ENCODE data around the gene C8A.

DNA sequence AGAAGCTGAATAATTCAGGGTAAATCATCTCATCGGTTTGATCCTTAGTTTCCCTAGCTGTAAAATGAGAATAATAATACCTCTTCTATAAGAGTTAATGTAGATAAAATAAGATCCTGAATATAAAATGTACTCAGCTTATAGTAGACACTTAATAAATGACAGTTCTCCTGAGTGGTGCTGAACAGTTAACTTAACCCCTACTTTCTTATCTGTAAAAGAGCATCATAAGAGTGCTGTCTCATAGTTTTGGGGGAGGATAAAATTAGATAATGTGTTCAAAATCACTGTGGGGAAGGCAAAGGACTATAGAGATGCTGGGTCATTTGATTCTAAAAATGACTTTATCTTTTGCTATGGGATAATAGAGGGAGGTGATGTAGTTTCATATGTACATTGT is 593 bp downstream of the C8A start:
- TF ChIP-seq, protein P1, sequence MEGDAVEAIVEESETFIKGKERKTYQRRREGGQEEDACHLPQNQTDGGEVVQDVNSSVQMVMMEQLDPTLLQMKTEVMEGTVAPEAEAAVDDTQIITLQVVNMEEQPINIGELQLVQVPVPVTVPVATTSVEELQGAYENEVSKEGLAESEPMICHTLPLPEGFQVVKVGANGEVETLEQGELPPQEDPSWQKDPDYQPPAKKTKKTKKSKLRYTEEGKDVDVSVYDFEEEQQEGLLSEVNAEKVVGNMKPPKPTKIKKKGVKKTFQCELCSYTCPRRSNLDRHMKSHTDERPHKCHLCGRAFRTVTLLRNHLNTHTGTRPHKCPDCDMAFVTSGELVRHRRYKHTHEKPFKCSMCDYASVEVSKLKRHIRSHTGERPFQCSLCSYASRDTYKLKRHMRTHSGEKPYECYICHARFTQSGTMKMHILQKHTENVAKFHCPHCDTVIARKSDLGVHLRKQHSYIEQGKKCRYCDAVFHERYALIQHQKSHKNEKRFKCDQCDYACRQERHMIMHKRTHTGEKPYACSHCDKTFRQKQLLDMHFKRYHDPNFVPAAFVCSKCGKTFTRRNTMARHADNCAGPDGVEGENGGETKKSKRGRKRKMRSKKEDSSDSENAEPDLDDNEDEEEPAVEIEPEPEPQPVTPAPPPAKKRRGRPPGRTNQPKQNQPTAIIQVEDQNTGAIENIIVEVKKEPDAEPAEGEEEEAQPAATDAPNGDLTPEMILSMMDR (IDR thresholded peaks at IDR 0.05; ENCODE audit: low read depth, low read length, missing input control): no peak
- TF ChIP-seq, protein P2, sequence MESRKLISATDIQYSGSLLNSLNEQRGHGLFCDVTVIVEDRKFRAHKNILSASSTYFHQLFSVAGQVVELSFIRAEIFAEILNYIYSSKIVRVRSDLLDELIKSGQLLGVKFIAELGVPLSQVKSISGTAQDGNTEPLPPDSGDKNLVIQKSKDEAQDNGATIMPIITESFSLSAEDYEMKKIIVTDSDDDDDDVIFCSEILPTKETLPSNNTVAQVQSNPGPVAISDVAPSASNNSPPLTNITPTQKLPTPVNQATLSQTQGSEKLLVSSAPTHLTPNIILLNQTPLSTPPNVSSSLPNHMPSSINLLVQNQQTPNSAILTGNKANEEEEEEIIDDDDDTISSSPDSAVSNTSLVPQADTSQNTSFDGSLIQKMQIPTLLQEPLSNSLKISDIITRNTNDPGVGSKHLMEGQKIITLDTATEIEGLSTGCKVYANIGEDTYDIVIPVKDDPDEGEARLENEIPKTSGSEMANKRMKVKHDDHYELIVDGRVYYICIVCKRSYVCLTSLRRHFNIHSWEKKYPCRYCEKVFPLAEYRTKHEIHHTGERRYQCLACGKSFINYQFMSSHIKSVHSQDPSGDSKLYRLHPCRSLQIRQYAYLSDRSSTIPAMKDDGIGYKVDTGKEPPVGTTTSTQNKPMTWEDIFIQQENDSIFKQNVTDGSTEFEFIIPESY (IDR thresholded peaks at IDR 0.05): no peak
- TF ChIP-seq HNF4A (conservative IDR thresholded peaks at IDR 0.05): no peak
- TF ChIP-seq, protein P3, sequence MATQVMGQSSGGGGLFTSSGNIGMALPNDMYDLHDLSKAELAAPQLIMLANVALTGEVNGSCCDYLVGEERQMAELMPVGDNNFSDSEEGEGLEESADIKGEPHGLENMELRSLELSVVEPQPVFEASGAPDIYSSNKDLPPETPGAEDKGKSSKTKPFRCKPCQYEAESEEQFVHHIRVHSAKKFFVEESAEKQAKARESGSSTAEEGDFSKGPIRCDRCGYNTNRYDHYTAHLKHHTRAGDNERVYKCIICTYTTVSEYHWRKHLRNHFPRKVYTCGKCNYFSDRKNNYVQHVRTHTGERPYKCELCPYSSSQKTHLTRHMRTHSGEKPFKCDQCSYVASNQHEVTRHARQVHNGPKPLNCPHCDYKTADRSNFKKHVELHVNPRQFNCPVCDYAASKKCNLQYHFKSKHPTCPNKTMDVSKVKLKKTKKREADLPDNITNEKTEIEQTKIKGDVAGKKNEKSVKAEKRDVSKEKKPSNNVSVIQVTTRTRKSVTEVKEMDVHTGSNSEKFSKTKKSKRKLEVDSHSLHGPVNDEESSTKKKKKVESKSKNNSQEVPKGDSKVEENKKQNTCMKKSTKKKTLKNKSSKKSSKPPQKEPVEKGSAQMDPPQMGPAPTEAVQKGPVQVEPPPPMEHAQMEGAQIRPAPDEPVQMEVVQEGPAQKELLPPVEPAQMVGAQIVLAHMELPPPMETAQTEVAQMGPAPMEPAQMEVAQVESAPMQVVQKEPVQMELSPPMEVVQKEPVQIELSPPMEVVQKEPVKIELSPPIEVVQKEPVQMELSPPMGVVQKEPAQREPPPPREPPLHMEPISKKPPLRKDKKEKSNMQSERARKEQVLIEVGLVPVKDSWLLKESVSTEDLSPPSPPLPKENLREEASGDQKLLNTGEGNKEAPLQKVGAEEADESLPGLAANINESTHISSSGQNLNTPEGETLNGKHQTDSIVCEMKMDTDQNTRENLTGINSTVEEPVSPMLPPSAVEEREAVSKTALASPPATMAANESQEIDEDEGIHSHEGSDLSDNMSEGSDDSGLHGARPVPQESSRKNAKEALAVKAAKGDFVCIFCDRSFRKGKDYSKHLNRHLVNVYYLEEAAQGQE (IDR thresholded peaks at IDR 0.05): no peak
- TF ChIP-seq FOXA1 (IDR thresholded peaks at IDR 0.05): no peak
- no peak for TF ChIP-seq JUND (IDR thresholded peaks at IDR 0.05)
- TF ChIP-seq, protein P4, sequence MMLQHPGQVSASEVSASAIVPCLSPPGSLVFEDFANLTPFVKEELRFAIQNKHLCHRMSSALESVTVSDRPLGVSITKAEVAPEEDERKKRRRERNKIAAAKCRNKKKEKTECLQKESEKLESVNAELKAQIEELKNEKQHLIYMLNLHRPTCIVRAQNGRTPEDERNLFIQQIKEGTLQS (IDR thresholded peaks at IDR 0.05): no peak
- TF ChIP-seq, protein P5, sequence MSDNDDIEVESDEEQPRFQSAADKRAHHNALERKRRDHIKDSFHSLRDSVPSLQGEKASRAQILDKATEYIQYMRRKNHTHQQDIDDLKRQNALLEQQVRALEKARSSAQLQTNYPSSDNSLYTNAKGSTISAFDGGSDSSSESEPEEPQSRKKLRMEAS (IDR thresholded peaks at IDR 0.05): no peak
- TF ChIP-seq TAF1 (conservative IDR thresholded peaks at IDR 0.05): no peak
- no peak for TF ChIP-seq NR2F2 (IDR thresholded peaks at IDR 0.05)
- no peak for TF ChIP-seq GABPA (IDR thresholded peaks at IDR 0.05 in 1 of 2, conservative IDR thresholded peaks at IDR 0.05 in 1 of 2)
- TF ChIP-seq RXRA (IDR thresholded peaks at IDR 0.05): no peak
